Activated B cell treated with CpG ODN at 0.5 μM for 24 hours (primary cell): ENCODE measurements around the gene TTC34. TPM values are rescaled to one million over a fixed set of nuclear protein-coding genes. Genes with fewer than 3 reads are reported as not detected.

ENCODE experiments used
- ATAC-seq: fragments of 200-7000 bp; cut with Tn5 transposase; one replicate; pipeline ENCODE4 v1.10.0; 2021; ENCODE audit warnings: low read depth, mild to moderate bottlenecking, moderate library complexity
- CTCF ChIA-PET: fragments of 350-600 bp; sonication (Branson Sonifier 250); formaldehyde crosslinking; loops from one replicate; lab custom pipeline; 2021; ENCODE audit warnings: antibody characterized with exemption; lab: Charles Lee
- POLR2A ChIA-PET: fragments of 350-600 bp; sonication (Branson Sonifier 250); formaldehyde crosslinking; loops from one replicate; lab custom pipeline; 2021; ENCODE audit warnings: antibody characterized with exemption; lab: Charles Lee
- DNase-seq: peaks from one replicate; pipeline ENCODE4 v3.0.0; 2022
- H3K27ac Mint-ChIP-seq: one replicate; pipeline ENCODE4 v1.8.0; 2020; ENCODE audit warnings: mixed read lengths
- H3K27me3 Mint-ChIP-seq: one replicate; pipeline ENCODE4 v1.8.0; 2021; ENCODE audit warnings: mixed read lengths
- H3K36me3 Mint-ChIP-seq: one replicate; pipeline ENCODE4 v1.8.0; 2021; ENCODE audit warnings: low read depth, mixed read lengths
- H3K4me1 Mint-ChIP-seq: one replicate; pipeline ENCODE4 v1.8.0; 2021; ENCODE audit warnings: mixed read lengths
- H3K4me3 Mint-ChIP-seq: one replicate; pipeline ENCODE4 v1.8.0; 2020; ENCODE audit warnings: mild to moderate bottlenecking, mixed read lengths
- H3K9me3 Mint-ChIP-seq: one replicate; pipeline ENCODE4 v1.8.0; 2020; ENCODE audit warnings: mixed read lengths
- intact Hi-C: fragments of 100-400 bp; cut with micrococcal nuclease; formaldehyde crosslinking; loops from one replicate; pipeline ENCODE4 v1.15.1; 2024
- total RNA-seq: library from RNA; stranded (reverse); gene quantifications from 2 replicates; pipeline ENCODE4 v1.2.3, GENCODE V29; 2022
- TF ChIP-seq, protein P1 (sequence below): fragments of 200-600 bp; IDR thresholded peaks from one replicate; pipeline ENCODE4 v1.8.0; 2022; ENCODE audit warnings: antibody characterized with exemption, mild to moderate bottlenecking

Gene TTC34
- total RNA-seq, 1 donor from 2014 or later = 4.5 TPM

DNA sequence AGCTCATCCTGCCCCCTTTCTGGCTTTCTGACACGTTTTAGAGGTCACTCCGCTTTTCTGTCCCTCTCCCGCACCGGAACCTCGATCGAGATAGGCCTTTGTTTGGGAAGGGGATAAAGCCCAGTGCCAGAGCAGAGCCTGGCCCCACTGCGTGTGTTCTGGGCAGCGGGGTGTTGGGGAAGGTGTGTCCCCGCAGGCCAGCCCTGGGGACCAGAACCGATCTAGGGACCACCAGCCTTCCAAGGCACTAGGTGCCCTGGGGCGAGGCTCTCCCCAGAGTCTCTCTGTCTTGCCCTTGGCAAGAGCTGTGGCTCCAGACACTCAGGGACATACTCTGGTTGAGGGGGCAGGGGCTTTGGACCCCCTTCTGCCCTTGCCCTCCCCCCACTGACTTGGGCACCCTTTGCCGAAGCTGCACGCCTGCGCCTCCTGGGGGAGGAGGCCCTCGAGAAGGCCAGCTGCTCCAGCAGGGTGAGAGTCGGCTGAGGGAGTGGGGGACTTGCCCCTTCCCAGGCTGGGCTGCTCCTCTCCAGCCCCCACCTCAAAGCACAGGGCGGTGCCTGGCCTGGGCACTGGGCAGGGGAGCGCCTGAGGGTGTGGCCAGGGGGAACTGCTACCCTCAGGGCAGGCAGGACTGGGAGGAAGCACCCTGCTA lies 198.5 kb downstream of the TTC34 start:
- no peaks in the 10 kb centered on the region for H3K4me1 Mint-ChIP-seq
- peaks cover 3% of the 10 kb centered on the region for H3K9me3 Mint-ChIP-seq
- TF ChIP-seq, protein P1, sequence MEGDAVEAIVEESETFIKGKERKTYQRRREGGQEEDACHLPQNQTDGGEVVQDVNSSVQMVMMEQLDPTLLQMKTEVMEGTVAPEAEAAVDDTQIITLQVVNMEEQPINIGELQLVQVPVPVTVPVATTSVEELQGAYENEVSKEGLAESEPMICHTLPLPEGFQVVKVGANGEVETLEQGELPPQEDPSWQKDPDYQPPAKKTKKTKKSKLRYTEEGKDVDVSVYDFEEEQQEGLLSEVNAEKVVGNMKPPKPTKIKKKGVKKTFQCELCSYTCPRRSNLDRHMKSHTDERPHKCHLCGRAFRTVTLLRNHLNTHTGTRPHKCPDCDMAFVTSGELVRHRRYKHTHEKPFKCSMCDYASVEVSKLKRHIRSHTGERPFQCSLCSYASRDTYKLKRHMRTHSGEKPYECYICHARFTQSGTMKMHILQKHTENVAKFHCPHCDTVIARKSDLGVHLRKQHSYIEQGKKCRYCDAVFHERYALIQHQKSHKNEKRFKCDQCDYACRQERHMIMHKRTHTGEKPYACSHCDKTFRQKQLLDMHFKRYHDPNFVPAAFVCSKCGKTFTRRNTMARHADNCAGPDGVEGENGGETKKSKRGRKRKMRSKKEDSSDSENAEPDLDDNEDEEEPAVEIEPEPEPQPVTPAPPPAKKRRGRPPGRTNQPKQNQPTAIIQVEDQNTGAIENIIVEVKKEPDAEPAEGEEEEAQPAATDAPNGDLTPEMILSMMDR = no peak
- no peak overlapping the region for H3K4me3 Mint-ChIP-seq
- CTCF ChIA-PET = no interaction called here
- intact Hi-C loops = no loop called here
- DNase-seq = peak; percentile 12
- ATAC-seq = no peak
- H3K27me3 Mint-ChIP-seq = peaks cover 15% of the 10 kb centered on the region
- H3K36me3 Mint-ChIP-seq = no peaks in the 10 kb centered on the region
- POLR2A ChIA-PET = no interaction called here
- H3K27ac Mint-ChIP-seq = no peak overlapping the region

DNA sequence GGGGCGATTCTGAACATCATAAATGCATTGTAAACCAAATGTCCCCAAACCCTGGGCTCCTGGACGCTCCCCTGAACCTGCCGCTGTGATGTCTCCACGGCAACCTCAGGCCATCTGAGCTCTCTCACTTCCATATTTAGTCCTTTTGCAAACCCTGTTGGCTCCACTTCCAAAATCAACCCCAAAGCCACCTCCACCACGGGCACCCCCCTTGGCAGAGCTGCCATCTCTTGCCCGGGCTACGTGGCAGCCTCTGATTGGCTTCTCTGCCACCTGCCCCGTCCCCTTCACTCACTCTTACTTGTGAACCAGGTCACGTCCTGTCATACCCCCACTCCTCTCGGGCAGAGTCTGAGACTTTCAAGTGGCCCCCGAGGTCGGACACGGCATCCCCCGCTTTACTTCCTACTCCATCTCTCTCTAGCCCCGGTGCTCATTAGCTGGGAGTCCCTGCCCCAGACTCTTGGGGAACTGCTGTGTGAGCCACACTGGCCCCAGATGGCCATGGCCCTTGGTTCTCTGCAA lies 199.1 kb downstream of the TTC34 start:
- H3K4me1 Mint-ChIP-seq = no peaks in the 10 kb centered on the region
- H3K27ac Mint-ChIP-seq = no peak overlapping the region
- POLR2A ChIA-PET = no interaction called here
- H3K4me3 Mint-ChIP-seq = no peak overlapping the region
- no peaks in the 10 kb centered on the region for H3K36me3 Mint-ChIP-seq
- peaks cover 18% of the 10 kb centered on the region for H3K27me3 Mint-ChIP-seq
- ATAC-seq (no peak), DNase-seq (no peak)
- intact Hi-C loops = no loop called here
- H3K9me3 Mint-ChIP-seq = peaks cover 3% of the 10 kb centered on the region
- TF ChIP-seq, protein P1 = no peak
- CTCF ChIA-PET = no interaction called here

DNA sequence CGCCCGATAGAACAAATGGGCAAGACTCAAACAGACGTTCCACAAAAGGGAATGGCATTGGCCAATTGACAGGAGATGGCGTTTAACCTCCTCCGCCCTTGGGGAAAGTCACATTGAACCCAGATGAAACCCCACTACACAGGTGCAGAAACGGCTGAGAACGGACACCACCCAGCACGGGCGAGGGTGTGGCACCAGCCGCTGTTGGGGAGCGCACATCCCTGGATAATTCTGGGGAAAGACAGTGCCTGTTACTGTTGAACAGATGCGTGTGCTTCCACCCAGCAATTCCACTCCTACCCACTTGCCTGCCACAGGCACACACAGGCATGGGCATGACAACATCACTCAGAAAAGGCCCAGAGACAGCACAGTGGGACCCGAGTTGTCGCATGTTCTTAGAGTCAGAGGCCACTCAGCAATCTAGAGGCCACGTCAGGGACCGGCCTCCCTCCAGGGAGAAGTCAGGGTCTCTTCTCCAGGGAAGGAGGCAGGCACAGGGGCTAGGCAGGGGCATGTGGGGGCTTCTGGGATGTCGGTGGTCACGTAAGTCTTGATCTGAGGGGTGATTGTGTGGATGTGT lies 199.7 kb downstream of the TTC34 start:
- no peak for DNase-seq
- H3K36me3 Mint-ChIP-seq = no peaks in the 10 kb centered on the region

DNA sequence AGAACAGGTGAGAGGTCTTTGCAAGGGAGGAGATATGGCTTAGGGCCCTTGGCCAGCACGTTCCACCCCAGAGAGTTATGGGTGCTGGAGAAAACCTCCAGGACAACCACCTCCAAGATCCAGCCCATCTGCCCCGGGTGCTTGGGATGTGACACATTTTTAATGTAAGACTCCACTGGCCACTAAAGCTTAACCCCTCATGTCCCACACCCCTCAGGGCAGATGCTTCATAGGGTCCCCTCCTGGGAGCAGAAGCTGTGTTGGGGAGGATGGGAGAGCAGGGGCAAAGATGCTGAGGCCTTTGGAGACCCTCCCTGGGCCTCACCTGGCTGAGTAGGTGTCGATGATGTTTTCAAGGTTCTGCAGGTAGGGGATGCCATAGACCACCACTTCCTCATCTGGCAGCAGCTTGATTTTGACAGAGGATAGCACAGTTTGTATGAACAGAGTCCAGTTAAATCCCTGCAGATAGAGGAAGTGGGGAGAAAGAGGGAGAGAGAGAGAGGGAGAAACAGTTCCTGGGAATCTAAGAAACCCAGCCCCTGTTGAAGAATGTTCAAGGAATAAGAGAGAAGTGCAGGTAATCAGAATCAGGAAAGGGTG lies 203.1 kb downstream of the TTC34 start:
- DNase-seq (no peak), ATAC-seq (no peak)
- intact Hi-C loops = no loop called here
- ChIA-PET CTCF (no interaction called here), POLR2A (no interaction called here)
- Mint-ChIP-seq H3K4me3 (no peak overlapping the region), H3K9me3 (peaks cover 3% of the 10 kb centered on the region), H3K27ac (no peak overlapping the region), H3K4me1 (no peaks in the 10 kb centered on the region), H3K27me3 (peaks cover 20% of the 10 kb centered on the region), H3K36me3 (no peaks in the 10 kb centered on the region)
- TF ChIP-seq, protein P1 = no peak

More for the DNA sequence above, 199.7 kb downstream of the TTC34 start:
- Mint-ChIP-seq H3K27ac (no peak overlapping the region), H3K4me3 (no peak overlapping the region), H3K27me3 (peaks cover 20% of the 10 kb centered on the region), H3K4me1 (no peaks in the 10 kb centered on the region), H3K9me3 (peaks cover 3% of the 10 kb centered on the region)
- TF ChIP-seq, protein P1 = no peak
- intact Hi-C loops = no loop called here
- POLR2A ChIA-PET = no interaction called here
- ATAC-seq = no peak
- CTCF ChIA-PET = no interaction called here
